Fibroblast of lung (primary cell): Measurements from ENCODE around the gene CDC42EP5.

ENCODE experiments used
- EZH2 ChIP-seq: IDR thresholded peaks from 2 replicates; pipeline ENCODE4 v1.5.1; 2012; ENCODE audit warnings: low read length, control low read depth, mild to moderate bottlenecking; ENCODE audit errors: missing control alignments
- TF ChIP-seq, protein P1 (sequence below), 2 donors: IDR thresholded peaks in 1 of 2; conservative IDR thresholded peaks in 1 of 2; 1 replicate in 1 of 2; 2 replicates in 1 of 2; pipeline ENCODE4 v1.5.1; 2011 to 2012; ENCODE audit warnings: low read length in 2 of 2, control low read depth in 1 of 2, inconsistent platforms in 1 of 2, low read depth in 1 of 2, mild to moderate bottlenecking in 1 of 2

DNA sequence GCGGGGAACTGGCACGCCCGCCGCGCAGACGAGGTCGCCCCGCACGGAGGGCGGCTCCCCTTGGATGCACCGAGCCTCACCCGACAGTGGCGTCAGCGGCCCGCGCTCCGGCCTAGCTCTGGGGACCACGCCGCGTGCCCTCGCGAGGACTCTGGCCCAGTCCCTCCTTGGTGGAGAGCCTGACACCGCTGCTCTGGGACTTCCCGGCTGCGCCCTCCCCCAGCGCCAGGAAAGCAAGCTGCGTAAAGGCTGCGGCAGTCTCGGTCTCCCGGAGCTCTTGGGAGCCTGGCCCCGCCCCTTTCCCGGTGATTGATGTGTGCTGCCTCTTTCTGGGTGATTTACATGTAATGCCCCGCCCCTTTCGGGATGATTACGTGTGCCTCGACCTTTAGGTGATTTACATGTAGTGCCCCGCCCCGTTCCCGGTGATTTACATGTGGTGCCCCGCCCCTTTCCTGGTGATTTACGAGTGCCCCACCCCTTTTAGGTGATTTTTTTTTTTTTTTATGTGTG lies 9.5 kb downstream of the CDC42EP5 start, which contains the start of gene LENG9:
- TF ChIP-seq, protein P1, sequence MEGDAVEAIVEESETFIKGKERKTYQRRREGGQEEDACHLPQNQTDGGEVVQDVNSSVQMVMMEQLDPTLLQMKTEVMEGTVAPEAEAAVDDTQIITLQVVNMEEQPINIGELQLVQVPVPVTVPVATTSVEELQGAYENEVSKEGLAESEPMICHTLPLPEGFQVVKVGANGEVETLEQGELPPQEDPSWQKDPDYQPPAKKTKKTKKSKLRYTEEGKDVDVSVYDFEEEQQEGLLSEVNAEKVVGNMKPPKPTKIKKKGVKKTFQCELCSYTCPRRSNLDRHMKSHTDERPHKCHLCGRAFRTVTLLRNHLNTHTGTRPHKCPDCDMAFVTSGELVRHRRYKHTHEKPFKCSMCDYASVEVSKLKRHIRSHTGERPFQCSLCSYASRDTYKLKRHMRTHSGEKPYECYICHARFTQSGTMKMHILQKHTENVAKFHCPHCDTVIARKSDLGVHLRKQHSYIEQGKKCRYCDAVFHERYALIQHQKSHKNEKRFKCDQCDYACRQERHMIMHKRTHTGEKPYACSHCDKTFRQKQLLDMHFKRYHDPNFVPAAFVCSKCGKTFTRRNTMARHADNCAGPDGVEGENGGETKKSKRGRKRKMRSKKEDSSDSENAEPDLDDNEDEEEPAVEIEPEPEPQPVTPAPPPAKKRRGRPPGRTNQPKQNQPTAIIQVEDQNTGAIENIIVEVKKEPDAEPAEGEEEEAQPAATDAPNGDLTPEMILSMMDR (conservative IDR thresholded peaks at IDR 0.05 in 1 of 2, IDR thresholded peaks at IDR 0.05 in 1 of 2; ENCODE audit: low read depth in 1 of 2, low read length in 2 of 2), result no peak
- no peak for TF ChIP-seq EZH2
